Upper lobe of right lung (tissue), 1 donor: ENCODE results near the gene CRISPLD2. TPM values are rescaled to one million over a fixed set of nuclear protein-coding genes. Genes with fewer than 3 reads are reported as not detected.

Experiments
- ATAC-seq: fragments of 200-7000 bp; cut with Tn5 transposase; one replicate; pipeline ENCODE4 v1.9.1; 2020; ENCODE audit warnings: mild to moderate bottlenecking, moderate library complexity
- DNase-seq: peaks from one replicate; pipeline ENCODE4 v3.0.0-alpha.2; 2020
- H3K27ac ChIP-seq: fragments of 200-600 bp; one replicate; pipeline ENCODE4 v1.8.0; 2022
- H3K27me3 ChIP-seq: fragments of 200-600 bp; one replicate; pipeline ENCODE4 v1.8.0; 2022; ENCODE audit warnings: mild to moderate bottlenecking
- H3K36me3 ChIP-seq: fragments of 200-600 bp; one replicate; pipeline ENCODE4 v1.8.0; 2022
- H3K4me1 ChIP-seq: fragments of 200-600 bp; one replicate; pipeline ENCODE4 v1.8.0; 2022
- H3K4me3 ChIP-seq: fragments of 200-600 bp; one replicate; pipeline ENCODE4 v1.8.0; 2022; ENCODE audit warnings: mild to moderate bottlenecking
- H3K9me3 ChIP-seq: fragments of 200-600 bp; one replicate; pipeline ENCODE4 v1.8.0; 2022
- intact Hi-C: fragments of 100-400 bp; cut with DNase I; formaldehyde crosslinking; loops from one replicate; pipeline ENCODE4 v1.11.0; 2022
- total RNA-seq: library from RNA; stranded (reverse); fragmentation: NEBNext Ultra II Directional; extraction: Animal tissue kit (Norgen Biotek cat#: 25700); gene quantifications from one replicate; pipeline ENCODE4 v1.2.1, GENCODE V29; 2021
- TF ChIP-seq, protein P1 (sequence below): fragments of 200-600 bp; IDR thresholded peaks from one replicate; pipeline ENCODE4 v1.8.0; 2022; ENCODE audit warnings: antibody characterized with exemption
- donor health status: DM: no; HTN: yes; CAD: no; lungs with severe emphysema.

The CRISPLD2 gene
- total RNA-seq, 1 donor from 2014 or later, result 61.9 TPM

DNA sequence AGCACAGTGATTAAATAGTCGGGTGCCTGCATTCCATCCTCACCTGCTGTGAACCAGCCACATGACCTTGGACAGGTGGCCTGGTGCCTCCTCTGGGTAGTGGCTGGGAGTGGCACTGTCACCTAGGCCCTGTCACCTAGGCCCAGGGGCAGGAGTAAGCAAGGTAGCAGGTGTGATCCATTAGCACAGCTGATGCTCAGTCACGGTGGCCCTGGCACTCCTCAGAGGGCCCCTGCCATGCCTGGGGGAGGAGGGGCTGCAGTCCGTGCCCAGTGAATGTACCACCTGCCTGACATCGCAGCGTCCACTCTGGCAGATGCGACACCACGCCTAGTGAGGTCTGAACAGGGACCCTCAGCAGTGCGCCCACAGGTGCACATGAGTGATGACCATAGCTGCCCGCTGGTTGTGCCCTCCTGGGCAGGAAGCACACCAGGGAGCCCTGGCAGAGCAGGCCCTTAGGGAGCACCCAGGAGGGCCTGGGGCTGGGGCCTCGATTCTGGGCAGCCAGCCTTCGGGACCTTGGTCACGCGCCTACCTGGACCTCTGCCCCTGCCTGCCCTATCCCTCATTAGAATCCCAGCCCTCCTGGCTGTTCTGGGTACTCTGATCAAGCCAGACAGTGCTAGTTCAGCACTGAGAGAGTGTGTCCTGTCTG, 33.1 kb upstream of the CRISPLD2 start:
- ATAC-seq, result peak; percentile 34
- H3K36me3 ChIP-seq, result no peaks in the 10 kb centered on the region
- no peaks in the 10 kb centered on the region for H3K9me3 ChIP-seq
- no peak overlapping the region for H3K27ac ChIP-seq
- H3K27me3 ChIP-seq, result no peaks in the 10 kb centered on the region
- no peak for DNase-seq
- H3K4me1 ChIP-seq, result peaks cover 9% of the 10 kb centered on the region
- TF ChIP-seq, protein P1, sequence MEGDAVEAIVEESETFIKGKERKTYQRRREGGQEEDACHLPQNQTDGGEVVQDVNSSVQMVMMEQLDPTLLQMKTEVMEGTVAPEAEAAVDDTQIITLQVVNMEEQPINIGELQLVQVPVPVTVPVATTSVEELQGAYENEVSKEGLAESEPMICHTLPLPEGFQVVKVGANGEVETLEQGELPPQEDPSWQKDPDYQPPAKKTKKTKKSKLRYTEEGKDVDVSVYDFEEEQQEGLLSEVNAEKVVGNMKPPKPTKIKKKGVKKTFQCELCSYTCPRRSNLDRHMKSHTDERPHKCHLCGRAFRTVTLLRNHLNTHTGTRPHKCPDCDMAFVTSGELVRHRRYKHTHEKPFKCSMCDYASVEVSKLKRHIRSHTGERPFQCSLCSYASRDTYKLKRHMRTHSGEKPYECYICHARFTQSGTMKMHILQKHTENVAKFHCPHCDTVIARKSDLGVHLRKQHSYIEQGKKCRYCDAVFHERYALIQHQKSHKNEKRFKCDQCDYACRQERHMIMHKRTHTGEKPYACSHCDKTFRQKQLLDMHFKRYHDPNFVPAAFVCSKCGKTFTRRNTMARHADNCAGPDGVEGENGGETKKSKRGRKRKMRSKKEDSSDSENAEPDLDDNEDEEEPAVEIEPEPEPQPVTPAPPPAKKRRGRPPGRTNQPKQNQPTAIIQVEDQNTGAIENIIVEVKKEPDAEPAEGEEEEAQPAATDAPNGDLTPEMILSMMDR, result no peak
- no peak overlapping the region for H3K4me3 ChIP-seq
- intact Hi-C loops, result no loop called here

- peaks cover 9% of the 10 kb centered on the region for H3K4me1 ChIP-seq
- ATAC-seq, result no peak
- no peak overlapping the region for H3K4me3 ChIP-seq
- no peaks in the 10 kb centered on the region for H3K9me3 ChIP-seq
- TF ChIP-seq, protein P1, result no peak
- DNase-seq, result no peak
- no peaks in the 10 kb centered on the region for H3K27me3 ChIP-seq
- H3K27ac ChIP-seq, result no peak overlapping the region
- intact Hi-C loops, result no loop called here
- H3K36me3 ChIP-seq, result no peaks in the 10 kb centered on the region
Observed at GRCh38 chr16:84787263-84787622, 32.5 kb upstream of the CRISPLD2 start.

- Histone ChIP-seq H3K36me3 (no peaks in the 10 kb centered on the region), H3K27me3 (no peaks in the 10 kb centered on the region), H3K4me1 (peaks cover 9% of the 10 kb centered on the region), H3K4me3 (no peak overlapping the region), H3K9me3 (no peaks in the 10 kb centered on the region), H3K27ac (no peak overlapping the region)
- intact Hi-C loops, result no loop called here
- no peak for DNase-seq
- no peak for ATAC-seq
- TF ChIP-seq, protein P1, result no peak
Observed at GRCh38 chr16:84788920-84789391, 30.8 kb upstream of the CRISPLD2 start.

- intact Hi-C loops, result no loop called here
- no peak for ATAC-seq
- no peak for DNase-seq
- H3K4me3 ChIP-seq, result no peak overlapping the region
- H3K4me1 ChIP-seq, result peaks cover 9% of the 10 kb centered on the region
- H3K27ac ChIP-seq, result no peak overlapping the region
- H3K36me3 ChIP-seq, result no peaks in the 10 kb centered on the region
- TF ChIP-seq, protein P1, result no peak
- no peaks in the 10 kb centered on the region for H3K9me3 ChIP-seq
- H3K27me3 ChIP-seq, result no peaks in the 10 kb centered on the region
Observed at GRCh38 chr16:84789431-84789830, 30.4 kb upstream of the CRISPLD2 start.

DNA sequence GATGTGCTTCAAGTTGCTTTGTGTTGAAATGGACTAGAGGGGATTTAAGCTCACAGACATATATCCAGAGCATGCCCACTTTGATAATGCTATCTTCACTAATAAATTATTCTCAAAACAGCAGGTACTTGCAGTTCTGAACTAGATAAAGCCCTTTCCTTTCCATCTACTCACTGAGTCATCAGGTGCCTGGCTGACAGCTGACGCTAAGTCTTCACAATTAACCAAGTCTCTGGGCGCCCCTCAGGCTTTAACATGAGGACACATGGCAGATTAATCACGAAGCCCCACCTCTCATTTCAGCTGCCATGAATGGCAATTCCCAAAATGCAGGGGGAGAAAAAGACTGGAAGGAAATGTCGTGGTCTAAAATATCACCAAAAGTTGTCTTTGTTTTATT, 29.5 kb upstream of the CRISPLD2 start:
- Histone ChIP-seq H3K9me3 (no peaks in the 10 kb centered on the region), H3K27ac (no peak overlapping the region), H3K36me3 (no peaks in the 10 kb centered on the region), H3K4me1 (peaks cover 9% of the 10 kb centered on the region), H3K4me3 (no peak overlapping the region), H3K27me3 (no peaks in the 10 kb centered on the region)
- intact Hi-C loops, result no loop called here
- DNase-seq (no peak), ATAC-seq (no peak)
- TF ChIP-seq, protein P1, result no peak

- no peaks in the 10 kb centered on the region for H3K27me3 ChIP-seq
- ATAC-seq (peak; percentile 48), DNase-seq (no peak)
- H3K4me3 ChIP-seq, result no peak overlapping the region
- peaks cover 5% of the 10 kb centered on the region for H3K4me1 ChIP-seq
- intact Hi-C loops, result no loop called here
- no peaks in the 10 kb centered on the region for H3K36me3 ChIP-seq
- TF ChIP-seq, protein P1, result no peak
- H3K9me3 ChIP-seq, result no peaks in the 10 kb centered on the region
- H3K27ac ChIP-seq, result no peak overlapping the region
Observed at GRCh38 chr16:84791088-84791487, 28.7 kb upstream of the CRISPLD2 start.
